Endothelial cell of umbilical vein (primary cell): ENCODE data around the gene NR1H4. TPM values are rescaled to one million over a fixed set of nuclear protein-coding genes. Genes with fewer than 3 reads are reported as not detected.

ENCODE experiments used
- BruUV-seq: library from RNA; stranded (reverse); fragments of 400-500 nt; replicated peaks from 2 replicates; lab custom pipeline; 2021; lab: Mats Ljungman, UMichigan
- CTCF ChIA-PET: fragments of 300-600, 350-600 bp; sonication (Branson Sonifier 250); formaldehyde crosslinking; loops from one replicate; lab custom pipeline; 2021; ENCODE audit warnings: antibody characterized with exemption, inconsistent platforms; lab: Charles Lee
- POLR2A ChIA-PET: fragments of 300-600, 350-600 bp; sonication (Branson Sonifier 250); formaldehyde crosslinking; loops from one replicate; lab custom pipeline; 2021; ENCODE audit warnings: antibody characterized with exemption, inconsistent platforms; lab: Charles Lee
- DNase-seq: peaks from one replicate; pipeline ENCODE4 v3.0.0-alpha.2; 2011; ENCODE audit warnings: low read depth, low spot score
- FAIRE-seq: peaks from 2 replicates; lab custom pipeline; 2011; peaks lifted over from hg19 to GRCh38; lab: Jason Lieb, UNC
- H2AFZ ChIP-seq: 2 replicates; pipeline ENCODE4 v1.6.0; 2012; ENCODE audit warnings: low read depth, low read length, control low read depth, inconsistent platforms
- H3K27ac ChIP-seq: 2 replicates; pipeline ENCODE4 v1.5.1; 2011; ENCODE audit warnings: low read depth, mild to moderate bottlenecking, control low read depth, low read length, moderate library complexity; ENCODE audit not compliant: insufficient read depth
- H3K27me3 ChIP-seq, 2 experiments: 2 replicates each; pipeline versions ENCODE4 v1.6.0 to v1.6.1; 2011; ENCODE audit warnings: low read length in 2 of 2, mixed read lengths in 1 of 2; ENCODE audit not compliant: control insufficient read depth in 2 of 2, insufficient read depth in 2 of 2
- H3K36me3 ChIP-seq, 2 experiments: 2 replicates in 1 of 2; 3 replicates in 1 of 2; pipeline ENCODE4 v1.5.1; 2011; ENCODE audit warnings: low read length in 2 of 2, mild to moderate bottlenecking in 1 of 2, moderate library complexity in 1 of 2; ENCODE audit not compliant: control insufficient read depth in 2 of 2, insufficient read depth in 2 of 2; ENCODE audit errors: extremely low read depth in 1 of 2
- H3K4me1 ChIP-seq: 3 replicates; pipeline ENCODE4 v1.5.1; 2011; ENCODE audit warnings: mild to moderate bottlenecking, low read length; ENCODE audit not compliant: control insufficient read depth, insufficient read depth; ENCODE audit errors: extremely low read depth
- H3K4me2 ChIP-seq: 2 replicates; pipeline ENCODE4 v1.6.1; 2011; ENCODE audit warnings: low read length, control low read depth, mixed read lengths; ENCODE audit not compliant: insufficient read depth
- H3K4me3 ChIP-seq, 3 experiments: fragments of 200-600 bp in 1 of 3; sonication (generic), shearing (Covaris generic) in 1 of 3; replicated peaks in 1 of 3; 2 replicates each; pipeline ENCODE4 v1.5.1; 2011 to 2016; ENCODE audit warnings: control low read depth in 3 of 3, low read length in 3 of 3, mild to moderate bottlenecking in 2 of 3, inconsistent platforms in 1 of 3, low read depth in 1 of 3, moderate library complexity in 1 of 3; ENCODE audit not compliant: insufficient read depth in 1 of 3
- H3K79me2 ChIP-seq: 2 replicates; pipeline ENCODE4 v1.6.0; 2012; ENCODE audit warnings: low read length, inconsistent platforms; ENCODE audit not compliant: control insufficient read depth, insufficient read depth
- H3K9ac ChIP-seq: replicated peaks from 2 replicates; pipeline ENCODE3; 2011; ENCODE audit warnings: low read length, control low read depth; ENCODE audit not compliant: insufficient read depth; ENCODE audit errors: extremely low read depth
- H3K9me1 ChIP-seq: replicated peaks from 3 replicates; pipeline ENCODE4 v1.6.0; 2011; ENCODE audit warnings: mild to moderate bottlenecking, low read length; ENCODE audit not compliant: control insufficient read depth, insufficient read depth; ENCODE audit errors: extremely low read depth
- H3K9me3 ChIP-seq: replicated peaks from 2 replicates; pipeline ENCODE4 v1.5.1; 2012; ENCODE audit warnings: low read length, inconsistent platforms; ENCODE audit not compliant: control insufficient read depth, insufficient read depth
- H4K20me1 ChIP-seq: replicated peaks from 2 replicates; pipeline ENCODE3; 2011; ENCODE audit warnings: mild to moderate bottlenecking, low read length; ENCODE audit not compliant: control insufficient read depth, insufficient read depth; ENCODE audit errors: extremely low read depth
- EZH2 ChIP-seq: IDR thresholded peaks from 2 replicates; pipeline ENCODE4 v1.6.1; 2012; ENCODE audit warnings: borderline replicate concordance, low read depth, mild to moderate bottlenecking, moderate library complexity, low read length, inconsistent platforms; ENCODE audit not compliant: severe bottlenecking
- FOS ChIP-seq: IDR thresholded peaks from 2 replicates; pipeline ENCODE4 v1.6.1; 2011; ENCODE audit warnings: mild to moderate bottlenecking, low read length, moderate library complexity, borderline replicate concordance; ENCODE audit not compliant: insufficient read depth
- GATA2 ChIP-seq: IDR thresholded peaks from 2 replicates; pipeline ENCODE4 v1.7.0; 2011; ENCODE audit warnings: low read depth, mild to moderate bottlenecking, moderate library complexity, mixed read lengths, low read length; ENCODE audit not compliant: insufficient read length, insufficient read depth
- JUN ChIP-seq: IDR thresholded peaks from 2 replicates; pipeline ENCODE4 v1.6.1; 2011; ENCODE audit warnings: borderline replicate concordance, low read depth; ENCODE audit not compliant: insufficient read length, insufficient read depth
- MYC ChIP-seq: IDR thresholded peaks from one replicate; pipeline ENCODE4 v1.6.1; 2011; ENCODE audit warnings: mild to moderate bottlenecking, low read depth, low read length
- POLR2A ChIP-seq: IDR thresholded peaks from 2 replicates; pipeline ENCODE4 v1.6.1; 2012; ENCODE audit warnings: low read depth, mild to moderate bottlenecking, control low read depth, low read length
- POLR2AphosphoS5 ChIP-seq: IDR thresholded peaks from 2 replicates; pipeline ENCODE4 v1.6.1; 2012; ENCODE audit warnings: low read depth, mild to moderate bottlenecking, control low read depth, low read length, moderate library complexity; ENCODE audit not compliant: insufficient read depth
- dilution Hi-C: fragments of 300-500 bp; cut with MboI; formaldehyde crosslinking; loops from one replicate; pipeline ENCODE4 v1.15.0; 2019; ENCODE audit warnings: low sequenced_read_pairs; ENCODE audit not compliant: extremely low pct_ligation_motif_present
- intact Hi-C: fragments of 100-400 bp; cut with micrococcal nuclease; formaldehyde crosslinking; loops from one replicate; pipeline ENCODE4 v1.10.0; 2022
- polyA plus RNA-seq, 4 experiments: library from polyadenylated mRNA; depleted of rRNA in 3 of 4; stranded (reverse) in 3 of 4; unstranded in 1 of 4; fragments of >200 nt; gene quantifications; 2 replicates each; pipeline versions ENCODE4 v1.2.1 to v1.2.3, GENCODE V29; 2011 to 2012; ENCODE audit warnings: missing spikeins in 1 of 4
- total RNA-seq: library from RNA; stranded (reverse); gene quantifications from 2 replicates; pipeline ENCODE4 v1.2.3, GENCODE V29; 2021
- TF ChIP-seq, protein P1 (sequence below): IDR thresholded peaks from 2 replicates; pipeline ENCODE4 v1.6.1; 2011; ENCODE audit not compliant: insufficient read depth, insufficient read length
- TF ChIP-seq, protein P2 (sequence below), 2 donors: IDR thresholded peaks; 1 replicate in 1 of 2; 2 replicates in 1 of 2; pipeline ENCODE4 v1.5.1; 2011; ENCODE audit warnings: low read length in 2 of 2, mild to moderate bottlenecking in 2 of 2, moderate library complexity in 2 of 2, control low read depth in 1 of 2, inconsistent platforms in 1 of 2, low read depth in 1 of 2; ENCODE audit not compliant: insufficient read depth in 1 of 2; ENCODE audit errors: extremely low read depth in 1 of 2

The NR1H4 gene
- total and polyA plus RNA-seq, 2 donors (not counting 3 experiments of a cell fraction or from before 2014, with no cell fraction given): not detected

DNA sequence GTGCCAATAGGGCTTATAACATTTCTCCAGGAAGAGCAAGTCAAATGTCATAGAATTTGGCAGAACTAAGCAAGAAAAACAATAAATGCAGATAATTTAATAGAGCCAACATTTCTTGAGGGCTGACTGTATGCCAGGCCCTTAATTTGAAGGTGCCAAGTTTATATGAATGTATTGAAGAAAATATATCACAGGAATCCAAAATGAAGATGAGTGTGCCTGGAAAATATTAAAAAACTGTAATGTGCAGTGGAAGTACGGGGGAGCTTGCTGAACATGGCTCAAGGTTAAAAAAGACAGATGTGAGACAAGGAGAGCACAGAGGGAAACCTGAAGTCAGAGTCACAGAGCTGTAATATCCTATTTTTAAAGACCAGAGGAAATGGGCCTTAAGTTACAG is 16.4 kb downstream of the NR1H4 start:
- Histone ChIP-seq H3K27ac (no peak overlapping the region), H3K9ac (no peak overlapping the region), H3K4me1 (no peaks in the 10 kb centered on the region), H3K4me2 (no peak overlapping the region), H4K20me1 (no peaks in the 10 kb centered on the region), H2AFZ (no peak overlapping the region), H3K79me2 (no peaks in the 10 kb centered on the region), H3K4me3 (no peak overlapping the region), H3K36me3 (no peaks in the 10 kb centered on the region), H3K9me1 (no peaks in the 10 kb centered on the region), H3K27me3 (no peaks in the 10 kb centered on the region), H3K9me3 (no peaks in the 10 kb centered on the region)
- POLR2A ChIA-PET: no interaction called here
- dilution Hi-C loops: no loop called here
- DNase-seq: peak; percentile 20
- CTCF ChIA-PET: interaction anchor here (1.8 kb wide), 1 partner anchor 85 kb away, joined by 4 read pairs; no protein-coding TSS in a partner anchor
- intact Hi-C loops: no loop called here
- FAIRE-seq: no peak
- no TSS peak for BruUV-seq
- TF ChIP-seq, protein P1, sequence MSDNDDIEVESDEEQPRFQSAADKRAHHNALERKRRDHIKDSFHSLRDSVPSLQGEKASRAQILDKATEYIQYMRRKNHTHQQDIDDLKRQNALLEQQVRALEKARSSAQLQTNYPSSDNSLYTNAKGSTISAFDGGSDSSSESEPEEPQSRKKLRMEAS: no peak
- TF ChIP-seq JUN (no peak), FOS (no peak), POLR2A (no peak), EZH2 (no peak), GATA2 (no peak), POLR2AphosphoS5 (no peak), MYC (no peak)
- TF ChIP-seq, protein P2, sequence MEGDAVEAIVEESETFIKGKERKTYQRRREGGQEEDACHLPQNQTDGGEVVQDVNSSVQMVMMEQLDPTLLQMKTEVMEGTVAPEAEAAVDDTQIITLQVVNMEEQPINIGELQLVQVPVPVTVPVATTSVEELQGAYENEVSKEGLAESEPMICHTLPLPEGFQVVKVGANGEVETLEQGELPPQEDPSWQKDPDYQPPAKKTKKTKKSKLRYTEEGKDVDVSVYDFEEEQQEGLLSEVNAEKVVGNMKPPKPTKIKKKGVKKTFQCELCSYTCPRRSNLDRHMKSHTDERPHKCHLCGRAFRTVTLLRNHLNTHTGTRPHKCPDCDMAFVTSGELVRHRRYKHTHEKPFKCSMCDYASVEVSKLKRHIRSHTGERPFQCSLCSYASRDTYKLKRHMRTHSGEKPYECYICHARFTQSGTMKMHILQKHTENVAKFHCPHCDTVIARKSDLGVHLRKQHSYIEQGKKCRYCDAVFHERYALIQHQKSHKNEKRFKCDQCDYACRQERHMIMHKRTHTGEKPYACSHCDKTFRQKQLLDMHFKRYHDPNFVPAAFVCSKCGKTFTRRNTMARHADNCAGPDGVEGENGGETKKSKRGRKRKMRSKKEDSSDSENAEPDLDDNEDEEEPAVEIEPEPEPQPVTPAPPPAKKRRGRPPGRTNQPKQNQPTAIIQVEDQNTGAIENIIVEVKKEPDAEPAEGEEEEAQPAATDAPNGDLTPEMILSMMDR (IDR thresholded peaks at IDR 0.05; ENCODE audit: extremely low read depth in 1 of 2, insufficient read depth in 1 of 2, low read depth in 1 of 2, low read length in 2 of 2): no peak
